Neural progenitor cell (in vitro differentiated cells): Measurements from ENCODE around the gene MDH1B. TPM values are rescaled to one million over a fixed set of nuclear protein-coding genes. Genes with fewer than 3 reads are reported as not detected.

ENCODE experiments used
- DNase-seq: peaks from one replicate; pipeline ENCODE4 v3.0.0-alpha.2; 2016; ENCODE audit warnings: low spot score
- H2AFZ ChIP-seq: fragments of 200-600 bp; sonication (generic); replicated peaks from 2 replicates; pipeline ENCODE4 v1.6.1; 2016; ENCODE audit warnings: antibody characterized with exemption
- H3F3A ChIP-seq: fragments of 200-600 bp; sonication (generic); 2 replicates; pipeline ENCODE4 v1.6.1; 2016; ENCODE audit warnings: antibody characterized with exemption, low read depth
- H3K27ac ChIP-seq: fragments of 200-600 bp; sonication (generic); 2 replicates; pipeline ENCODE4 v1.5.1; 2016; ENCODE audit warnings: mild to moderate bottlenecking
- H3K27me3 ChIP-seq: fragments of 200-600 bp; sonication (generic); 2 replicates; pipeline ENCODE4 v1.6.1; 2016; ENCODE audit warnings: mild to moderate bottlenecking, moderate library complexity
- H3K36me3 ChIP-seq: fragments of 200-600 bp; sonication (generic); 2 replicates; pipeline ENCODE4 v1.5.1; 2016
- H3K4me1 ChIP-seq: fragments of 200-600 bp; sonication (generic); 2 replicates; pipeline ENCODE4 v1.6.1; 2016; ENCODE audit warnings: mixed run types
- H3K4me2 ChIP-seq: fragments of 200-600 bp; sonication (generic); 2 replicates; pipeline ENCODE4 v1.6.1; 2016
- H3K4me3 ChIP-seq: fragments of 200-600 bp; sonication (generic); 2 replicates; pipeline ENCODE4 v1.5.1; 2016
- H3K79me2 ChIP-seq: fragments of 200-600 bp; sonication (generic); 2 replicates; pipeline ENCODE4 v1.6.1; 2016; ENCODE audit warnings: low read depth
- H3K9ac ChIP-seq: fragments of 200-600 bp; sonication (generic); 2 replicates; pipeline ENCODE4 v1.6.1; 2016
- H3K9me3 ChIP-seq: fragments of 200-600 bp; sonication (generic); 2 replicates; pipeline ENCODE4 v1.5.1; 2016; ENCODE audit warnings: low read depth
- H4K20me1 ChIP-seq: fragments of 200-600 bp; sonication (generic); 2 replicates; pipeline ENCODE4 v1.6.1; 2016; ENCODE audit warnings: low read depth
- H3K27ac Mint-ChIP-seq: 3 replicates; pipeline ENCODE4 v1.8.0; 2021; ENCODE audit warnings: mixed read lengths
- H3K27me3 Mint-ChIP-seq: 2 replicates; pipeline ENCODE4 v1.8.0; 2022; ENCODE audit warnings: low read depth, mild to moderate bottlenecking, inconsistent platforms, moderate library complexity, mixed read lengths; ENCODE audit not compliant: insufficient read depth
- H3K36me3 Mint-ChIP-seq: 3 replicates; pipeline ENCODE4 v1.8.0; 2021; ENCODE audit warnings: mixed read lengths
- H3K4me1 Mint-ChIP-seq: 3 replicates; pipeline ENCODE4 v1.8.0; 2021; ENCODE audit warnings: mixed read lengths
- H3K4me3 Mint-ChIP-seq: 3 replicates; pipeline ENCODE4 v1.8.0; 2021; ENCODE audit warnings: mild to moderate bottlenecking, moderate library complexity, mixed read lengths
- H3K9me3 Mint-ChIP-seq: 3 replicates; pipeline ENCODE4 v1.8.0; 2020; ENCODE audit warnings: mixed read lengths
- CTCF ChIP-seq: fragments of 200-600 bp; sonication (generic); IDR thresholded peaks from 2 replicates; pipeline ENCODE4 v1.5.1; 2017; ENCODE audit warnings: antibody characterized with exemption, mild to moderate bottlenecking
- EZH2 ChIP-seq: fragments of 200-600 bp; sonication (generic); IDR thresholded peaks from 2 replicates; pipeline ENCODE4 v1.6.1; 2017; ENCODE audit warnings: antibody characterized with exemption, mild to moderate bottlenecking, moderate library complexity
- EZH2phosphoT487 ChIP-seq: fragments of 200-600 bp; sonication (generic); IDR thresholded peaks from 2 replicates; pipeline ENCODE4 v1.6.1; 2017; ENCODE audit warnings: antibody characterized with exemption
- total RNA-seq: library from RNA; depleted of rRNA; stranded (reverse); fragments of >200 nt; gene quantifications from 2 replicates; pipeline ENCODE4 v1.2.3, GENCODE V29; 2015; ENCODE audit warnings: low replicate concordance

The MDH1B gene
- total RNA-seq, 1 donor from 2014 or later = 3.9 TPM

GRCh38 chr2:206698811-206699210 is 66.3 kb downstream of the MDH1B start:
- H3K27me3 Mint-ChIP-seq = no peaks in the 10 kb centered on the region
- H3K4me1 Mint-ChIP-seq = no peaks in the 10 kb centered on the region
- H3K36me3 Mint-ChIP-seq = no peaks in the 10 kb centered on the region
- H3K4me3 Mint-ChIP-seq = no peak overlapping the region
- DNase-seq = peak; percentile 8
- Histone ChIP-seq H3K79me2 (no peaks in the 10 kb centered on the region), H3K9me3 (no peaks in the 10 kb centered on the region), H3K4me2 (no peak overlapping the region), H3K4me1 (no peaks in the 10 kb centered on the region), H3K36me3 (no peaks in the 10 kb centered on the region), H2AFZ (no peak overlapping the region), H3K27ac (no peak overlapping the region), H3K4me3 (no peak overlapping the region), H3K27me3 (no peaks in the 10 kb centered on the region), H4K20me1 (no peaks in the 10 kb centered on the region), H3F3A (no peaks in the 10 kb centered on the region), H3K9ac (no peak overlapping the region)
- H3K27ac Mint-ChIP-seq = no peak overlapping the region
- TF ChIP-seq EZH2phosphoT487 = no peak
- no peak for TF ChIP-seq CTCF
- TF ChIP-seq EZH2 = no peak
- H3K9me3 Mint-ChIP-seq = no peaks in the 10 kb centered on the region

- Mint-ChIP-seq H3K9me3 (no peaks in the 10 kb centered on the region), H3K4me1 (no peaks in the 10 kb centered on the region), H3K27me3 (no peaks in the 10 kb centered on the region), H3K36me3 (no peaks in the 10 kb centered on the region), H3K4me3 (no peak overlapping the region), H3K27ac (no peak overlapping the region)
- Histone ChIP-seq H3K27me3 (no peaks in the 10 kb centered on the region), H3K9me3 (no peaks in the 10 kb centered on the region), H3K4me1 (no peaks in the 10 kb centered on the region), H2AFZ (no peak overlapping the region), H3K36me3 (no peaks in the 10 kb centered on the region), H3K9ac (no peak overlapping the region), H3K27ac (no peak overlapping the region), H4K20me1 (no peaks in the 10 kb centered on the region), H3K4me3 (no peak overlapping the region), H3K4me2 (no peak overlapping the region), H3K79me2 (no peaks in the 10 kb centered on the region), H3F3A (no peaks in the 10 kb centered on the region)
- TF ChIP-seq CTCF = no peak
- TF ChIP-seq EZH2phosphoT487 = no peak
- no peak for TF ChIP-seq EZH2
- DNase-seq = no peak
These were observed 68.2 kb downstream of the MDH1B start for GRCh38 chr2:206696910-206697309.

GRCh38 chr2:206693399-206694137 is 71.6 kb downstream of the MDH1B start:
- H3K36me3 Mint-ChIP-seq = no peaks in the 10 kb centered on the region
- H3K9me3 Mint-ChIP-seq = no peaks in the 10 kb centered on the region
- no peaks in the 10 kb centered on the region for H3K9me3 ChIP-seq
- H3K4me3 ChIP-seq = no peak overlapping the region
- no peaks in the 10 kb centered on the region for H3K36me3 ChIP-seq
- no peaks in the 10 kb centered on the region for H3K27me3 Mint-ChIP-seq
- no peaks in the 10 kb centered on the region for H3F3A ChIP-seq
- H3K27ac Mint-ChIP-seq = no peak overlapping the region
- no peak overlapping the region for H3K4me2 ChIP-seq
- no peaks in the 10 kb centered on the region for H3K4me1 Mint-ChIP-seq
- no peak overlapping the region for H3K27ac ChIP-seq
- peak; percentile 72 for DNase-seq
- no peaks in the 10 kb centered on the region for H3K79me2 ChIP-seq
- H4K20me1 ChIP-seq = no peaks in the 10 kb centered on the region
- no peaks in the 10 kb centered on the region for H3K27me3 ChIP-seq
- H2AFZ ChIP-seq = no peak overlapping the region
- H3K4me3 Mint-ChIP-seq = no peak overlapping the region
- no peaks in the 10 kb centered on the region for H3K4me1 ChIP-seq
- no peak for TF ChIP-seq EZH2
- TF ChIP-seq CTCF = peak; percentile 84
- H3K9ac ChIP-seq = no peak overlapping the region
